Measurements from ENCODE around the gene GSE1. TPM values are rescaled to one million over a fixed set of nuclear protein-coding genes. Genes with fewer than 3 reads are reported as not detected.

GSE1 gene
- total and polyA plus RNA-seq, 2 experiments from 2014 or later = 27.9 to 43.5 TPM

- Histone ChIP-seq H3K9me2 (replicated peaks; ENCODE audit: insufficient read depth) (no peaks in the 10 kb centered on the region), H3K27me3 (no peaks in the 10 kb centered on the region), H3K9me3 (ENCODE audit: low read depth) (no peaks in the 10 kb centered on the region), H4K20me1 (ENCODE audit: insufficient read depth, poor library complexity, severe bottlenecking) (peaks cover 18% of the 10 kb centered on the region), H3K4me2 (no peak overlapping the region), H3K27ac (no peak overlapping the region), H3K4me3 (no peak overlapping the region), H2AFZ (no peak overlapping the region), H3K4me1 (ENCODE audit: insufficient read depth) (no peaks in the 10 kb centered on the region), H3K36me3 (replicated peaks; ENCODE audit: insufficient read depth, low read depth) (no peaks in the 10 kb centered on the region), H3K79me2 (peaks cover 4% of the 10 kb centered on the region)
- TF ChIP-seq EZH2phosphoT487 (IDR thresholded peaks at IDR 0.05; ENCODE audit: low read depth, severe bottlenecking, unreplicated experiment) = no peak
- TF ChIP-seq, protein P1, sequence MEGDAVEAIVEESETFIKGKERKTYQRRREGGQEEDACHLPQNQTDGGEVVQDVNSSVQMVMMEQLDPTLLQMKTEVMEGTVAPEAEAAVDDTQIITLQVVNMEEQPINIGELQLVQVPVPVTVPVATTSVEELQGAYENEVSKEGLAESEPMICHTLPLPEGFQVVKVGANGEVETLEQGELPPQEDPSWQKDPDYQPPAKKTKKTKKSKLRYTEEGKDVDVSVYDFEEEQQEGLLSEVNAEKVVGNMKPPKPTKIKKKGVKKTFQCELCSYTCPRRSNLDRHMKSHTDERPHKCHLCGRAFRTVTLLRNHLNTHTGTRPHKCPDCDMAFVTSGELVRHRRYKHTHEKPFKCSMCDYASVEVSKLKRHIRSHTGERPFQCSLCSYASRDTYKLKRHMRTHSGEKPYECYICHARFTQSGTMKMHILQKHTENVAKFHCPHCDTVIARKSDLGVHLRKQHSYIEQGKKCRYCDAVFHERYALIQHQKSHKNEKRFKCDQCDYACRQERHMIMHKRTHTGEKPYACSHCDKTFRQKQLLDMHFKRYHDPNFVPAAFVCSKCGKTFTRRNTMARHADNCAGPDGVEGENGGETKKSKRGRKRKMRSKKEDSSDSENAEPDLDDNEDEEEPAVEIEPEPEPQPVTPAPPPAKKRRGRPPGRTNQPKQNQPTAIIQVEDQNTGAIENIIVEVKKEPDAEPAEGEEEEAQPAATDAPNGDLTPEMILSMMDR (IDR thresholded peaks at IDR 0.05; ENCODE audit: poor library complexity) = peak; percentile 74
- 77% methylated on average over 12 of the region's 12 CpGs for WGBS (ENCODE audit: low lambda C conversion rate, missing lambda C conversion rate)
- peak; percentile 68 for DNase-seq (ENCODE audit: low spot score)
Observed at GRCh38 chr16:85659805-85660511, 46.8 kb downstream of the GSE1 start.

GRCh38 chr16:85660843-85661739 lies 48.0 kb downstream of the GSE1 start:
- Histone ChIP-seq H3K79me2 (peaks cover 2% of the 10 kb centered on the region), H3K27me3 (no peaks in the 10 kb centered on the region), H3K4me2 (no peak overlapping the region), H3K27ac (no peak overlapping the region), H4K20me1 (ENCODE audit: insufficient read depth, poor library complexity, severe bottlenecking) (peaks cover 14% of the 10 kb centered on the region), H3K4me3 (no peak overlapping the region), H3K36me3 (replicated peaks; ENCODE audit: insufficient read depth, low read depth) (no peaks in the 10 kb centered on the region), H3K9me2 (replicated peaks; ENCODE audit: insufficient read depth) (no peaks in the 10 kb centered on the region), H3K9me3 (ENCODE audit: low read depth) (no peaks in the 10 kb centered on the region), H3K4me1 (ENCODE audit: insufficient read depth) (no peaks in the 10 kb centered on the region), H2AFZ (no peak overlapping the region)
- no peak for DNase-seq (ENCODE audit: low spot score)
- WGBS (ENCODE audit: low lambda C conversion rate, missing lambda C conversion rate) = 96% methylated on average over 41 of the region's 42 CpGs
- TF ChIP-seq EZH2 (IDR thresholded peaks at IDR 0.05; ENCODE audit: borderline replicate concordance) (no peak), EZH2phosphoT487 (IDR thresholded peaks at IDR 0.05; ENCODE audit: low read depth, severe bottlenecking, unreplicated experiment) (no peak)
- TF ChIP-seq, protein P1 (IDR thresholded peaks at IDR 0.05; ENCODE audit: poor library complexity) = no peak

DNA sequence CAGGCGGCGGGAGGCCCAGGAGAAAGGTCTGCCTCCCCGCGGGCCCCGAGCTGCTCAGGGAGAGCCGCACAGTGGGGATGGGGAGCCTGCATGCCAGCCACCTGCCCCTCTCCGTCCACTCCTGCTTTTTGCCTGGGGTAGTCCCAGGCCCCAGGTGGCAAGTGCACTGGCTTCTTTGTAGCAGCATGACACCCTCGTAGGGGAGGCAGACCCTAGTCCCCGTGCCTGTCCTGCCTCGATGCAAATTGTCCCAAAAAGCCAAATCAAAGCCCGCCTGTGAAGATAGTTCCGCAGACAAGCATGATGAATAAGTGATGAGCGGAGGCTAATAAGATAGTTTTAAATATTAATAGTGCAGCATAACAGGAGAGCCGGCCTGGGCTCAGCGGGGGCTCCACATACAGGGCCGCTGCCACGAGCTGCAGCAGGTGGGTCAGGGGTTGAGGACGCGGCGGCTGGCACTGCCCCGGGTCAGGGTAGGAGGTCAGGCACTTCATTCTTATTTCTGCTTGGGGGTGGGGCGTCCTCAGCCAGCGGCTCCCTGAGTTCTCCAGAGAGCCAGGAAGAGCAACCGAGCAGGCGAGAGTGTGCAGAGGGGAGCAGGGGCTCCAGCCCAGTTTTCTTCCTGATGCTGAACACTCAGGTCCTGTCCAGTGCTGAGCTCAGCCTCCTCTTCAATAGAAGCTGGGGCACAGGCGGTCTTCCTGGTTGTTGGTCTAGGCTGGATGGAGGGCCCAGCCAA lies 48.8 kb downstream of the GSE1 start:
- no peak overlapping the region for H3K4me3 ChIP-seq
- 95% methylated on average over 20 of the region's 26 CpGs for WGBS (ENCODE audit: low lambda C conversion rate, missing lambda C conversion rate)
- no peak for DNase-seq (ENCODE audit: low spot score)
- TF ChIP-seq, protein P1 (IDR thresholded peaks at IDR 0.05; ENCODE audit: poor library complexity) = no peak
- TF ChIP-seq EZH2phosphoT487 (IDR thresholded peaks at IDR 0.05; ENCODE audit: low read depth, severe bottlenecking, unreplicated experiment) = no peak
- no peak for TF ChIP-seq EZH2 (IDR thresholded peaks at IDR 0.05; ENCODE audit: borderline replicate concordance)
- H3K4me1 ChIP-seq (ENCODE audit: insufficient read depth) = no peaks in the 10 kb centered on the region
- no peak overlapping the region for H3K4me2 ChIP-seq
- no peak overlapping the region for H2AFZ ChIP-seq
- no peaks in the 10 kb centered on the region for H3K9me3 ChIP-seq (ENCODE audit: low read depth)
- no peaks in the 10 kb centered on the region for H3K9me2 ChIP-seq (replicated peaks; ENCODE audit: insufficient read depth)
- H4K20me1 ChIP-seq (ENCODE audit: insufficient read depth, poor library complexity, severe bottlenecking) = peaks cover 10% of the 10 kb centered on the region
- no peaks in the 10 kb centered on the region for H3K27me3 ChIP-seq
- no peaks in the 10 kb centered on the region for H3K36me3 ChIP-seq (replicated peaks; ENCODE audit: insufficient read depth, low read depth)
- peaks cover 2% of the 10 kb centered on the region for H3K79me2 ChIP-seq
- H3K27ac ChIP-seq = no peak overlapping the region
